Cardiac septum (tissue), 1 donor: Measurements from ENCODE around the gene AGAP1. TPM values are rescaled to one million over a fixed set of nuclear protein-coding genes. Genes with fewer than 3 reads are reported as not detected.

Experiments
- DNase-seq: peaks from one replicate; pipeline ENCODE4 v3.0.0-alpha.2; 2020; ENCODE audit warnings: low spot score
- intact Hi-C: fragments of 100-400 bp; cut with DNase I; formaldehyde crosslinking; loops from one replicate; pipeline ENCODE4 v1.14.0; 2022
- total RNA-seq: library from RNA; stranded (reverse); fragmentation: NEBNext Ultra II Directional; extraction: Animal tissue kit (Norgen Biotek cat#: 25700); gene quantifications from one replicate; pipeline ENCODE4 v1.2.1, GENCODE V29; 2021
- donor health status: DM: no; HTN: no; CAD: no.

AGAP1 gene
- total RNA-seq, 1 donor from 2014 or later = 18.7 TPM

GRCh38 chr2:235665661-235666212 is 171.9 kb downstream of the AGAP1 start:
- peak; percentile 26 for DNase-seq
- intact Hi-C loops = loop anchor here (5.0 kb wide), 1 partner anchor 173 kb away; the partner anchor contains the start of gene AGAP1

GRCh38 chr2:235666213-235666781 is 172.5 kb downstream of the AGAP1 start:
- peak; percentile 70 for DNase-seq
- intact Hi-C loops = loop anchor here (5.0 kb wide), 1 partner anchor 174 kb away; the partner anchor contains the start of gene AGAP1

- intact Hi-C loops = loop anchor here (5.0 kb wide), 1 partner anchor 176 kb away; the partner anchor contains the start of gene AGAP1
- peak; percentile 10 for DNase-seq
Measured at GRCh38 chr2:235668782-235669181, 174.9 kb downstream of the AGAP1 start.

GRCh38 chr2:235669269-235669831 is 175.5 kb downstream of the AGAP1 start:
- intact Hi-C loops = loop anchor here (5.0 kb wide), 1 partner anchor 177 kb away; the partner anchor contains the start of gene AGAP1
- peak; percentile 77 for DNase-seq

- peak; percentile 36 for DNase-seq
- intact Hi-C loops = loop anchor here (1.0 to 10.0 kb wide), 4 partner anchors 75 to 535 kb away; partner anchors contain the start of gene AGAP1
Measured at GRCh38 chr2:235669983-235670962, 176.4 kb downstream of the AGAP1 start.

- intact Hi-C loops = loop anchor here (1.0 to 10.0 kb wide), 3 partner anchors 76 to 536 kb away; no protein-coding TSS in a partner anchor
- no peak for DNase-seq
Measured at GRCh38 chr2:235670974-235671787, 177.3 kb downstream of the AGAP1 start.

- DNase-seq = no peak
- intact Hi-C loops = loop anchor here (10.0 kb wide), 1 partner anchor 538 kb away; no protein-coding TSS in a partner anchor
Measured at GRCh38 chr2:235672720-235673119, 178.9 kb downstream of the AGAP1 start.

- intact Hi-C loops = loop anchor here (10.0 kb wide), 1 partner anchor 539 kb away; no protein-coding TSS in a partner anchor
- peak; percentile 49 for DNase-seq
Measured at GRCh38 chr2:235674146-235674545, 180.3 kb downstream of the AGAP1 start.

GRCh38 chr2:235674812-235675211 is 181.0 kb downstream of the AGAP1 start:
- peak; percentile 0 for DNase-seq
- intact Hi-C loops = loop anchor here (10.0 kb wide), 1 partner anchor 540 kb away; no protein-coding TSS in a partner anchor

- intact Hi-C loops = loop anchor here (10.0 kb wide), 1 partner anchor 541 kb away; no protein-coding TSS in a partner anchor
Measured at GRCh38 chr2:235675678-235676535, 182.1 kb downstream of the AGAP1 start.

GRCh38 chr2:235676536-235676799 is 182.6 kb downstream of the AGAP1 start:
- no peak for DNase-seq
- intact Hi-C loops = loop anchor here (10.0 kb wide), 1 partner anchor 542 kb away; no protein-coding TSS in a partner anchor

More at GRCh38 chr2:235675678-235676535, 182.1 kb downstream of the AGAP1 start:
- DNase-seq = peak; percentile 3

- no peak for DNase-seq
- intact Hi-C loops = loop anchor here (10.0 kb wide), 1 partner anchor 543 kb away; no protein-coding TSS in a partner anchor
Measured at GRCh38 chr2:235677276-235677788, 183.5 kb downstream of the AGAP1 start.

GRCh38 chr2:235677937-235678336 is 184.1 kb downstream of the AGAP1 start:
- DNase-seq = peak; percentile 61
- intact Hi-C loops = loop anchor here (10.0 kb wide), 1 partner anchor 543 kb away; no protein-coding TSS in a partner anchor

- DNase-seq = no peak
- intact Hi-C loops = loop anchor here (10.0 kb wide), 1 partner anchor 544 kb away; no protein-coding TSS in a partner anchor
Measured at GRCh38 chr2:235678712-235679111, 184.9 kb downstream of the AGAP1 start.

GRCh38 chr2:235679471-235679870 is 185.6 kb downstream of the AGAP1 start:
- no peak for DNase-seq
- intact Hi-C loops = loop anchor here (10.0 kb wide), 1 partner anchor 545 kb away; no protein-coding TSS in a partner anchor

GRCh38 chr2:235685024-235685721 is 191.3 kb downstream of the AGAP1 start:
- DNase-seq = no peak
- intact Hi-C loops = no loop called here
